GM20000 (cell line): Measurements from ENCODE around the gene SLC38A7.

Experiments
- DNase-seq: peaks from one replicate; pipeline ENCODE4 v3.0.0; 2012; ENCODE audit warnings: low spot score
- TF ChIP-seq, protein P1 (sequence below): IDR thresholded peaks from 2 replicates; pipeline ENCODE4 v1.5.1; 2012; ENCODE audit warnings: mild to moderate bottlenecking, control low read depth; ENCODE audit errors: extremely low read depth, missing control alignments

Gene SLC38A7

DNA sequence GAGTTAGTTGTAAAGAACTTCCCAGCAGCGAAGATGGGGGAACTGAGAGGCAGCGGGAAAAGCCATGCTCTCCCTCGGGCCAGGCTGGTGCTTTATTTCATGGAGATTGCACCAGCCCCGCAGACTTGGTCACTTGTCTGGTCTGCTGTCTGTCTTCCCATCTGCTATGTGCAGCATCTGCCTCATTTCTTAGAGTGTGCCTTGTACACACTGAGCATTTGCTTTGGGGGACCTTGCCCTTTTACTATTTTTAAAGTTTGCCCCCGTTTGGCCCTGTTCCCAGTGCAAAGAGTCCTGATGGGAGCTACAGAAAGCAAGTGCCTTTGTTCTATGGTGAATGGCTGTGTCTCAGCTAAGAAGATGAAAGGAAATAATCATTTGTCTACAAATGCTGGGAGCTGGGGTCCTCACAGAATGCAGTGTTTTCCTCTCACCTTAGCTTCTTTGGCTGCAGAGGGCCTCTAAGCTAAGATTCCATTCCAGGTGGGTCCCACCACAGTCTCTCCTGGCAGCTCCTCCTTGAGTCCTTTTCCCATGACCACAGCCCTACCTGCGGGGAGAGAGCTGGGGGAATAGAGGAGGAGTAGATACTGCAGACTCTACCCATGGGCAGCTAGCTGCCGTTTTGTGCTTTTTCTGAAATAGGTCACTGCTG is 29.9 kb downstream of the SLC38A7 start:
- DNase-seq = no peak
- TF ChIP-seq, protein P1, sequence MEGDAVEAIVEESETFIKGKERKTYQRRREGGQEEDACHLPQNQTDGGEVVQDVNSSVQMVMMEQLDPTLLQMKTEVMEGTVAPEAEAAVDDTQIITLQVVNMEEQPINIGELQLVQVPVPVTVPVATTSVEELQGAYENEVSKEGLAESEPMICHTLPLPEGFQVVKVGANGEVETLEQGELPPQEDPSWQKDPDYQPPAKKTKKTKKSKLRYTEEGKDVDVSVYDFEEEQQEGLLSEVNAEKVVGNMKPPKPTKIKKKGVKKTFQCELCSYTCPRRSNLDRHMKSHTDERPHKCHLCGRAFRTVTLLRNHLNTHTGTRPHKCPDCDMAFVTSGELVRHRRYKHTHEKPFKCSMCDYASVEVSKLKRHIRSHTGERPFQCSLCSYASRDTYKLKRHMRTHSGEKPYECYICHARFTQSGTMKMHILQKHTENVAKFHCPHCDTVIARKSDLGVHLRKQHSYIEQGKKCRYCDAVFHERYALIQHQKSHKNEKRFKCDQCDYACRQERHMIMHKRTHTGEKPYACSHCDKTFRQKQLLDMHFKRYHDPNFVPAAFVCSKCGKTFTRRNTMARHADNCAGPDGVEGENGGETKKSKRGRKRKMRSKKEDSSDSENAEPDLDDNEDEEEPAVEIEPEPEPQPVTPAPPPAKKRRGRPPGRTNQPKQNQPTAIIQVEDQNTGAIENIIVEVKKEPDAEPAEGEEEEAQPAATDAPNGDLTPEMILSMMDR = no peak

DNA sequence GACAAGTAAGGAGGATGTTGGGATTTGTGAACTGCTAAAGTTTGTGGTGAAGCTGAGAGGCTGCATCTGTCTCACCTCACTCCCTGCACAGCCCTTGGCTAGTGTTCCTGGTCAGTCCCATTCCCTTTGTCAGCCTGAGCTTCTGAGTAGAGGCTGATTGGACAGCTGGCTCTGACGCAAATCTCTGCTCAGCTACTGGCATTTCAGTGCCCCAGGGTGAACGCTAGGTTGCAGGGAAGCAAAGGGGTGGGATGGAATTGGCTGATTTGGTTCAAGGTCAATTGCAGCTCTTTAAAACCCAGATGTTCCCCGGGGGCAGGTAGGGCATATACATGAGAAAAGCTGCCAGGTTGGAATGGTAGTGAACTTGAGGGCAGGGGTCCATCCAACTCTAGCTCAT is 31.8 kb downstream of the SLC38A7 start:
- no peak for DNase-seq
- TF ChIP-seq, protein P1 = no peak

DNA sequence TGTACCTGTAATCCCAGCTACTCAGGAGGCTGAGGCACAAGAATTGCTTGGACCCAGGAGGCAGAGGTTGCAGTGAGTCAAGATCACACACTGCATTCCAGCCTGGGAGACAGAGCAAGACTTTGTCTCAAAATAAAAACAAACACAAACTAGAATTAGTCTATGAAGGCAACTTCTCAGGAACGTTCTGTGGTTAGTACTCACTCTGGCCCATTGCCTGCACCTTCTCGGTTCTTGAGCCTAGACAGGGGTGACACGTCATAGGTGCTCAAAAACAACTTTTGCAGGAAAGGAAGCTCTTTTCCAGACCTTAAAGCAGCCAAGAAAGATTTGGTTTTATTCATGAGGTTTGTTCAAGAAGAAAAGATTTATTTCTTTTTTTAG is 32.6 kb downstream of the SLC38A7 start:
- TF ChIP-seq, protein P1 = no peak

DNA sequence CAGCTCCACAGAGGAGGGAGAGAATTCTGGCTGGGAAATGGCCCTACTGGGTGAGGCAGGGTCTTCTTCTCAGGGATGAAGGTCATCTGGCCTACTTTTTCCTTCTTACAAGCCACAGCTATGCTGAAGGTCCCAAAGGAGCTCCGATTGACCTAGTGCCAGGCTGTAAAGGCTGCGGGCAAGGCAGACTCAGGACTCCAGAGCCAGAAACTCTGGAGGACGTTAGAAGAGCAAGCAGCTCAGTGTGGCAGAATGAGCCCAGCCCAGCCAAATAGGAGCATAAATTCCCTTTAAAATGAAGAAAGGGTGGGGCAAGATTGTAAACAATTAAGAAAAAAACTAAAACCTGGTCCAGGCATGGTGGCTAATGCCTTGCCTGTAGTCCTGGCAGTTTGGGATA is 34.9 kb downstream of the SLC38A7 start:
- TF ChIP-seq, protein P1 = no peak
- no peak for DNase-seq

More for the DNA sequence above, 32.6 kb downstream of the SLC38A7 start:
- DNase-seq = no peak

DNA sequence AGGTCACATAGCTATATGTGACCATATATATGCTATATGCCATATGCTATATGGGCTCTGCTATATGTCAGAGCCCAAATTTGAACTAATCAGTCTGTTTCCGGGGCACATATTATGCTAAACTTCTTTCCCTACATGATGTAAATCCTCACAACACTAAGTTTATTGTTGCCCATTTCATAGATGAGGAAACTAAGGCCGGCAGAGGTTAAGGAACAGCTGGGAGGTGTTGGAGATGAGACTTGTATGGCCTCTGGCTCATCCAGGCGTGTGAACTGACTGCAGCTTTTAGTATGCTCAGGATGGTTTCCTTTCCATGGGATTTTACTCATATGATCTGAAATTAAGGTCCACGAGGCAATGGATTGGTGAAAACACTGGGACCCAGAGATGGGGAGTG is 37.5 kb downstream of the SLC38A7 start:
- TF ChIP-seq, protein P1 = no peak
- DNase-seq = no peak

DNA sequence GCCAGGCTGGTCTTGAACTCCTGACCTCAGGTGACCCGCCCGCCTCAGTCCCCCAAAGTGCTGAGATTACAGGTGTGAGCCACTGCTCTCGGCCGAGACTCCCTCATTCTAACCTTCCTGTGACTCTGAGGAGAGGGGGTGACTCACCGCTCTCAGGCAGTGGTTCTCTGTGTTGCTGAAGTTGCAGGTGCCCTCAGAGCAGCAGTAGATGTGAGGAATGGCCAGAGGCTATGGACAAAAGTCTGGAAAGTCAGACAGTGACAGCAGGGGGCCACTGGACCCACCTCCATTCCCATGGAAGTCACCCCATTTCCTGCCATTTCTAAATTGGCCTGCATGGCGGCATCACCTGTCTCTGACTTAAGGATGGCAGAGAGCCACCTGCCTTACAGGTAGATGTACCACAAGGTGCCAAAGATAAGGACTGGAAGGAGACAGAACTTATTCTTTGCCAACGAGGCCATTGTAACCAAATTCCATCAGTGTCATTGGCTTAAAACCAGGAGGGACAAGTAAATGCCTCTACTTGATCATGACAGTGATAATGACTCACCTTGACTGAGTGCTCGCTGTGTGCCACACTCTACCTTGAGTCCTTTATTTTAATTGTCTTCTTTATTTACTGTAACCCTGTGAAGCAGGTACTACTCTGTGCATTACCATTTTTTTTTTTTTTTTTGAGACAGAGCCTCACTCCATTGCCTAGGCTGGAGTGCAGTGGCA is 39.6 kb downstream of the SLC38A7 start:
- no peak for DNase-seq
- TF ChIP-seq, protein P1 = no peak

DNA sequence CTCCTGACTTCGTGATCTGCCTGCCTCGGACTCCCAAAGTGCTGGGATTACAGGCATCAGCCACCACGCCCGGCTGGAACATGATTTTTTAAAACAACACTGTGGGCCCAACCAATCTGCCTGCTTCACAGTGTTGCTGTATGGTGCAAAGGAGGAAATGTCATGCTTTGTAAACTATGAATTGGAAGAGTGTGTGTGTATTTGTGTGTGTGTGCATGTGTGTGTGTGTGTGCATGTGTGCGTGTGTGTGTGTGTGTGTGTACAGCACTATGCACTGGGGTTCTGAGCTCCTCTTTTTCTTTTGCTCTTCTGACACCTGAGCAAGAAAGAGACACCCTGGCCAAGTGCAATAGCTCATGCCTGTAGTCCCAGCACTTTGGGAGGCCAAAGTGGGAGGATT is 40.5 kb downstream of the SLC38A7 start:
- TF ChIP-seq, protein P1 = no peak
- DNase-seq = no peak
